Skeletal muscle tissue (tissue), 4 donors: ENCODE measurements around the gene CDSN. TPM values are rescaled to one million over a fixed set of nuclear protein-coding genes. Genes with fewer than 3 reads are reported as not detected.

Source experiments
- H3K27ac ChIP-seq: one replicate; pipeline ENCODE4 v1.7.0; 2013; ENCODE audit warnings: mild to moderate bottlenecking, low read depth, low read length, inconsistent platforms
- H3K27me3 ChIP-seq, 3 donors: one replicate each; pipeline ENCODE4 v1.7.0; 2013; ENCODE audit warnings: low read length in 3 of 3; ENCODE audit not compliant: control insufficient read depth in 3 of 3, insufficient read depth in 3 of 3
- H3K36me3 ChIP-seq, 3 donors: one replicate each; pipeline ENCODE4 v1.7.0; 2013; ENCODE audit warnings: low read length in 3 of 3; ENCODE audit not compliant: control insufficient read depth in 3 of 3, insufficient read depth in 3 of 3
- H3K4me1 ChIP-seq, 3 donors: one replicate each; pipeline ENCODE4 v1.7.0; 2013; ENCODE audit warnings: low read length in 3 of 3, mild to moderate bottlenecking in 3 of 3; ENCODE audit not compliant: control insufficient read depth in 3 of 3, insufficient read depth in 3 of 3
- H3K4me3 ChIP-seq, 3 donors: one replicate each; pipeline ENCODE4 v1.7.0; 2013; ENCODE audit warnings: low read length in 3 of 3
- H3K9ac ChIP-seq, 3 donors: one replicate each; pipeline ENCODE4 v1.7.0; 2013; ENCODE audit warnings: low read length in 3 of 3, mild to moderate bottlenecking in 3 of 3, moderate library complexity in 2 of 3, low read depth in 1 of 3
- H3K9me3 ChIP-seq, 3 donors: one replicate each; pipeline ENCODE4 v1.7.0; 2013; ENCODE audit warnings: low read length in 3 of 3; ENCODE audit not compliant: control insufficient read depth in 3 of 3
- total RNA-seq: library from RNA; depleted of rRNA; stranded (reverse); fragments of >200 nt; gene quantifications from one replicate; pipeline ENCODE4 v1.2.3, GENCODE V29; 2014
- donor health status: Osteomylitis.

The CDSN gene
- total RNA-seq, 1 donor from 2014 or later = not detected

GRCh38 chr6:31110825-31111582 lies 9.2 kb downstream of the CDSN start:
- no peaks in the 10 kb centered on the region for H3K9me3 ChIP-seq
- H3K27ac ChIP-seq = no peak overlapping the region
- H3K27me3 ChIP-seq = peaks cover 4 to 13% (median 8%) of the 10 kb centered on the region in 3 donors
- H3K9ac ChIP-seq = no peak overlapping the region
- peaks cover 7 to 13% (median 12%) of the 10 kb centered on the region in 3 donors for H3K4me1 ChIP-seq
- no peaks in the 10 kb centered on the region for H3K36me3 ChIP-seq
- H3K4me3 ChIP-seq = no peak overlapping the region

GRCh38 chr6:31107052-31107451 lies 13.2 kb downstream of the CDSN start:
- H3K36me3 ChIP-seq = no peaks in the 10 kb centered on the region
- no peaks in the 10 kb centered on the region for H3K4me1 ChIP-seq
- no peak overlapping the region for H3K27ac ChIP-seq
- H3K27me3 ChIP-seq = peaks cover 4 to 16% (median 8%) of the 10 kb centered on the region in 3 donors
- no peak overlapping the region for H3K9ac ChIP-seq
- no peak overlapping the region for H3K4me3 ChIP-seq
- no peaks in the 10 kb centered on the region for H3K9me3 ChIP-seq

- Histone ChIP-seq H3K4me1 (no peaks in the 10 kb centered on the region), H3K27ac (no peak overlapping the region), H3K36me3 (no peaks in the 10 kb centered on the region), H3K9ac (no peak overlapping the region), H3K4me3 (no peak overlapping the region), H3K9me3 (no peaks in the 10 kb centered on the region), H3K27me3 (peaks cover 0 to 3% (median 0%) of the 10 kb centered on the region in 3 donors)
Measured at GRCh38 chr6:31103136-31103535, 17.1 kb downstream of the CDSN start.

- H3K4me1 ChIP-seq = peaks cover 0 to 12% (median 11%) of the 10 kb centered on the region in 3 donors
- no peaks in the 10 kb centered on the region for H3K36me3 ChIP-seq
- no peak overlapping the region for H3K4me3 ChIP-seq
- no peak overlapping the region for H3K9ac ChIP-seq
- no peak overlapping the region for H3K27ac ChIP-seq
- no peaks in the 10 kb centered on the region for H3K9me3 ChIP-seq
- peaks cover 0 to under 1% (median 0%) of the 10 kb centered on the region in 3 donors for H3K27me3 ChIP-seq
Measured at GRCh38 chr6:31098449-31098938, 21.8 kb downstream of the CDSN start.

GRCh38 chr6:31096656-31097055 lies 23.6 kb downstream of the CDSN start:
- no peaks in the 10 kb centered on the region for H3K27me3 ChIP-seq

GRCh38 chr6:31096215-31096614 lies 24.0 kb downstream of the CDSN start:
- Histone ChIP-seq H3K36me3 (no peaks in the 10 kb centered on the region), H3K9me3 (no peaks in the 10 kb centered on the region), H3K4me3 (no peak overlapping the region), H3K9ac (no peak overlapping the region), H3K27me3 (no peaks in the 10 kb centered on the region), H3K4me1 (peaks cover 0 to 12% (median 11%) of the 10 kb centered on the region in 3 donors), H3K27ac (no peak overlapping the region)

More at GRCh38 chr6:31096656-31097055, 23.6 kb downstream of the CDSN start:
- Histone ChIP-seq H3K27ac (no peak overlapping the region), H3K4me3 (no peak overlapping the region), H3K4me1 (peaks cover 0 to 12% (median 11%) of the 10 kb centered on the region in 3 donors), H3K9ac (no peak overlapping the region), H3K9me3 (no peaks in the 10 kb centered on the region), H3K36me3 (no peaks in the 10 kb centered on the region)

GRCh38 chr6:31094389-31094881 lies 25.8 kb downstream of the CDSN start:
- no peaks in the 10 kb centered on the region for H3K9me3 ChIP-seq
- H3K4me3 ChIP-seq = no peak overlapping the region
- no peak overlapping the region for H3K9ac ChIP-seq
- H3K36me3 ChIP-seq = no peaks in the 10 kb centered on the region
- peaks cover 0 to 12% (median 11%) of the 10 kb centered on the region in 3 donors for H3K4me1 ChIP-seq
- no peak overlapping the region for H3K27ac ChIP-seq
- H3K27me3 ChIP-seq = no peaks in the 10 kb centered on the region

GRCh38 chr6:31092769-31093505 lies 27.3 kb downstream of the CDSN start:
- no peaks in the 10 kb centered on the region for H3K36me3 ChIP-seq
- no peaks in the 10 kb centered on the region for H3K27me3 ChIP-seq
- peaks cover 0 to 12% (median 11%) of the 10 kb centered on the region in 3 donors for H3K4me1 ChIP-seq
- H3K4me3 ChIP-seq = no peak overlapping the region
- H3K9ac ChIP-seq = no peak overlapping the region
- H3K27ac ChIP-seq = no peak overlapping the region
- no peaks in the 10 kb centered on the region for H3K9me3 ChIP-seq

GRCh38 chr6:31092238-31092637 lies 28.0 kb downstream of the CDSN start:
- H3K27me3 ChIP-seq = no peaks in the 10 kb centered on the region
- no peak overlapping the region for H3K27ac ChIP-seq
- H3K4me1 ChIP-seq = peaks cover 2 to 13% (median 11%) of the 10 kb centered on the region in 3 donors
- H3K9ac ChIP-seq = no peak overlapping the region
- no peaks in the 10 kb centered on the region for H3K36me3 ChIP-seq
- H3K9me3 ChIP-seq = no peaks in the 10 kb centered on the region
- H3K4me3 ChIP-seq = no peak overlapping the region

- H3K9ac ChIP-seq = no peak overlapping the region
- no peaks in the 10 kb centered on the region for H3K9me3 ChIP-seq
- H3K4me3 ChIP-seq = no peak overlapping the region
- no peak overlapping the region for H3K27ac ChIP-seq
- H3K4me1 ChIP-seq = peaks cover 7 to 19% (median 14%) of the 10 kb centered on the region in 3 donors
- H3K27me3 ChIP-seq = no peaks in the 10 kb centered on the region
- no peaks in the 10 kb centered on the region for H3K36me3 ChIP-seq
Measured at GRCh38 chr6:31091680-31092079, 28.6 kb downstream of the CDSN start.
